ENCODE measurements around the gene CRABP2. TPM values are rescaled to one million over a fixed set of nuclear protein-coding genes. Genes with fewer than 3 reads are reported as not detected.

The CRABP2 gene
- total and polyA plus RNA-seq, 2 donors (not counting 3 experiments of a cell fraction or from before 2014, with no cell fraction given), result 0.32 to 1.0 TPM

DNA sequence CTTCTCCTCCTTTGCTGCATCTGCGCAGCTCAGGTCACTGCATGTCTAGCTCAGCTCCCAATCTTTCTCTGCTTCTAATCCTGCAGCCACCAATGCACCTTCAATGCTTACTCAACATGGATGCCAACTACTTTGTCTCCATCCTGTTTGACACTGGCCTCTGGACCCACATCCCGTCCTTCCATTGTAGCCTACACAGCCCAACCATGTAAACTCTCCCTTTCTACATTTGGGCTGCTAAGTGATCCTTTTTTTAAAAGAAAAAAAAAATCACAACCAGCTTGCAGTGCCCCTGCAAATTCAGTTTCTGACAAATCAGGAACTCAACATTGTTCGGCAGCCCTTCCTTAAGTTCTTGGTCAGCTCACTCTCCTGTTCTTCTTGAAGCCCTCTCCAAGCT lies 9.4 kb upstream of the CRABP2 start:
- Histone ChIP-seq H3K9me1 (replicated peaks; ENCODE audit: control insufficient read depth, extremely low read depth, insufficient read depth, low read length) (no peaks in the 10 kb centered on the region), H3K9me3 (replicated peaks; ENCODE audit: control insufficient read depth, insufficient read depth, low read length) (no peaks in the 10 kb centered on the region), H3K4me1 (ENCODE audit: control insufficient read depth, extremely low read depth, insufficient read depth, low read length) (no peaks in the 10 kb centered on the region), H3K36me3 (ENCODE audit: control insufficient read depth in 2 of 2, extremely low read depth in 1 of 2, insufficient read depth in 2 of 2, low read length in 2 of 2) (no peaks in the 10 kb centered on the region), H4K20me1 (replicated peaks; ENCODE audit: control insufficient read depth, extremely low read depth, insufficient read depth, low read length) (no peaks in the 10 kb centered on the region), H3K9ac (replicated peaks; ENCODE audit: extremely low read depth, insufficient read depth, low read length) (no peak overlapping the region), H3K4me3 (replicated peaks in 1 of 3; ENCODE audit: insufficient read depth in 1 of 3, low read depth in 1 of 3, low read length in 3 of 3) (no peak overlapping the region), H2AFZ (ENCODE audit: low read depth, low read length) (no peak overlapping the region), H3K27ac (ENCODE audit: insufficient read depth, low read depth, low read length) (no peak overlapping the region), H3K79me2 (ENCODE audit: control insufficient read depth, insufficient read depth, low read length) (no peaks in the 10 kb centered on the region), H3K4me2 (ENCODE audit: insufficient read depth, low read length) (no peak overlapping the region), H3K27me3 (ENCODE audit: control insufficient read depth in 2 of 2, insufficient read depth in 2 of 2, low read length in 2 of 2) (no peaks in the 10 kb centered on the region)
- no peak for DNase-seq (ENCODE audit: low read depth, low spot score)
- dilution Hi-C loops (cut with MboI; ENCODE audit: extremely low pct_ligation_motif_present, low sequenced_read_pairs), result no loop called here
- BruUV-seq (replicated peaks), result no TSS peak
- intact Hi-C loops (cut with micrococcal nuclease), result no loop called here
- POLR2A ChIA-PET, result no interaction called here
- TF ChIP-seq, protein P1, sequence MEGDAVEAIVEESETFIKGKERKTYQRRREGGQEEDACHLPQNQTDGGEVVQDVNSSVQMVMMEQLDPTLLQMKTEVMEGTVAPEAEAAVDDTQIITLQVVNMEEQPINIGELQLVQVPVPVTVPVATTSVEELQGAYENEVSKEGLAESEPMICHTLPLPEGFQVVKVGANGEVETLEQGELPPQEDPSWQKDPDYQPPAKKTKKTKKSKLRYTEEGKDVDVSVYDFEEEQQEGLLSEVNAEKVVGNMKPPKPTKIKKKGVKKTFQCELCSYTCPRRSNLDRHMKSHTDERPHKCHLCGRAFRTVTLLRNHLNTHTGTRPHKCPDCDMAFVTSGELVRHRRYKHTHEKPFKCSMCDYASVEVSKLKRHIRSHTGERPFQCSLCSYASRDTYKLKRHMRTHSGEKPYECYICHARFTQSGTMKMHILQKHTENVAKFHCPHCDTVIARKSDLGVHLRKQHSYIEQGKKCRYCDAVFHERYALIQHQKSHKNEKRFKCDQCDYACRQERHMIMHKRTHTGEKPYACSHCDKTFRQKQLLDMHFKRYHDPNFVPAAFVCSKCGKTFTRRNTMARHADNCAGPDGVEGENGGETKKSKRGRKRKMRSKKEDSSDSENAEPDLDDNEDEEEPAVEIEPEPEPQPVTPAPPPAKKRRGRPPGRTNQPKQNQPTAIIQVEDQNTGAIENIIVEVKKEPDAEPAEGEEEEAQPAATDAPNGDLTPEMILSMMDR (IDR thresholded peaks at IDR 0.05; ENCODE audit: extremely low read depth in 1 of 2, insufficient read depth in 1 of 2, low read depth in 1 of 2, low read length in 2 of 2), result no peak
- TF ChIP-seq POLR2AphosphoS5 (IDR thresholded peaks at IDR 0.05; ENCODE audit: insufficient read depth, low read depth, low read length) (no peak), JUN (IDR thresholded peaks at IDR 0.05; ENCODE audit: borderline replicate concordance, insufficient read depth, insufficient read length, low read depth) (no peak), FOS (IDR thresholded peaks at IDR 0.05; ENCODE audit: borderline replicate concordance, insufficient read depth, low read length) (no peak), POLR2A (IDR thresholded peaks at IDR 0.05; ENCODE audit: low read depth, low read length) (no peak), EZH2 (IDR thresholded peaks at IDR 0.05; ENCODE audit: borderline replicate concordance, low read depth, low read length, severe bottlenecking) (no peak), GATA2 (IDR thresholded peaks at IDR 0.05; ENCODE audit: insufficient read depth, insufficient read length, low read depth, low read length) (no peak), MYC (IDR thresholded peaks at IDR 0.05; ENCODE audit: low read depth, low read length) (no peak)
- TF ChIP-seq, protein P2, sequence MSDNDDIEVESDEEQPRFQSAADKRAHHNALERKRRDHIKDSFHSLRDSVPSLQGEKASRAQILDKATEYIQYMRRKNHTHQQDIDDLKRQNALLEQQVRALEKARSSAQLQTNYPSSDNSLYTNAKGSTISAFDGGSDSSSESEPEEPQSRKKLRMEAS (IDR thresholded peaks at IDR 0.05; ENCODE audit: insufficient read depth, insufficient read length), result no peak
- CTCF ChIA-PET, result interaction anchor here (2.0 to 11.2 kb wide), 3 partner anchors 9 to 24 kb away, joined by 11 to 138 read pairs (median 82); partner anchors contain the start of gene CRABP2
- no peak for FAIRE-seq

Measured in endothelial cell of umbilical vein (primary cell).